Effector CD8-positive, alpha-beta T cell (primary cell): ENCODE results near the gene XRCC3.

Experiments used
- DNase-seq: peaks from one replicate; lab custom pipeline; 2025; lab: John Stamatoyannopoulos, UW

XRCC3 gene

DNA sequence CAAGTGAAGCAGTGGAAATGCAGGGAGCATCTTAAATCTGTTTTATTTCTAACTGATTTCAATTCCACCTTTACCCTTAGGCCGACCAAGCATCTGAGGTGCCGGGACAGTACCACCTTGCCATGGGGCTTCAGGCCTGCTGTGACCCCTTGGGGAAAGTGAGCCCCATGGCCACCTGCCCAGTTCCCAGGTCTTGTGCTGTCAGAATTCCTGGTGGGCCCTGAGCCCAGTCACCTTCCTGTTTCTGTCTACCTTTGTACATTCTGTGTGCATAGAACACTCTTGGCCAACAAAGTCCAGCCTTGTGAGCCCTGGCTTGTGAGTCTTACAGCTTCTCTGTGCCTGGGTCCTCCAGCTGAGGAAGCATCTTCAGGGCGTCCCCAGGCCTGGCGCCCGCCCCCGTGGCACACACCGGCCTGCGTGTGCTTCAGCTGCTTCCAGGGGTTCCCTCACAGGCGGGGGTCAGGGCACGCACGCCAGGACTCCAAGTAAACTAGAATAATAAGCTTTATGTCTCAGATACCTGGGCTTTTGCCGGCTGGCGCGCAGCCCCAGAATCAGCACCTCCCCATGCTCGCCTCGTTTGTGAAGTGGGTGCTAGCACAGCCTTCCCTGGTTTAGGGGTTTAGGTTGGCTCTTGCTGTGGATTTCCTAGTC, 10.6 kb upstream of the XRCC3 start:
- no peak for DNase-seq

DNA sequence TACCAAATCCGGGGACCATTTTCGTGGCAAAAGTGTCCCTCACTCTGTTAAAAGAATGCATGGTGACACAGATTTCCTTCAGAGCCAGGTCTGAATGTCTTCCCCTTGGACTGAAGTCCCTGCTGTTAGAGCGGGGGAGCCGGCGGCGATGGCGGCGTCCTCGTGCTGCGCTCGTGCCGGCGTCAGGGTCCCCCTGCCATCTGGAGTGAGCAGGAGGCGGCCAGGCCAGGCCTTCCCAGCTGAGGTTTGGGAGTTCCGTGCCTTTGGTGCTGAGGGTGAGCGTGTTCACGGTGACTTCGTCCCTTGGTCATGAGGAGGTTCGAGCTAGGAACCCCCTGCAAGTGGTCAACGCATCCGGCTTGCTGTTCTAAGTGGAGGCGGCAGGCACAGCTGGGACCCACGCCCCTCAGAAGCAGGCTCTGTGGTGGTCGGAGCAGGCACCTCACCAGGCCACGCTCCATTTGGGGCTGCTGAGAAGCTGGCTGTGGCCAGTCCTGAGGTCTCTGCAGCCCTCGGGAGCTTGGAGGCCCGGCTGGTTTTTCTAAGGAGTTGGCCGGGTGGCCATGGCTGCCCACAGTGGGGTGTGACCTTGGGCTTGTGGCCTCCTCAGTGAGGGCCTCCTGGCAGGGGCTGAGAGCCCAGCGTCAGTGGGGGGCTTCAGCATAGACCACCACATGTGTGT, 9.9 kb upstream of the XRCC3 start:
- DNase-seq: no peak

DNA sequence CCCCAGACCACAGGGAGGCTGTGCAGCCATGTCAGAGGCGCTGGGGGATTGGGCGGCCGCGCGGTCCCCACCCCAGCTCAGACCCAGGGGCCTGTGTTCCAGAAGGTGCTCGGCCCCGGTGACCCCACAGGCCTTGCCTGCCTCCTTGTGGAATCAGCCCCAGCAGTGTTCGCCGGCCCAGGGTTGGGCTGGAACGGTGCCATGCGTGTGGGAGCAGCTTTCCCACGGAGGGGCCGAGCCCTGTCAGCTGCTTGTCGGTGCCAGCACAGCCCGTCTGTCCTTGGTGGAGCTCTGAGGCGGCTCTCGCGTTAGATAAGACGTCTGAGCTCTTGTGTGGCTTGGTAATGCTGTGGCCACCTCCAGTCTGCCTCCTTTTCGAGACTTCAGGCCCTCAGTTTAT, 8.9 kb upstream of the XRCC3 start:
- no peak for DNase-seq

DNA sequence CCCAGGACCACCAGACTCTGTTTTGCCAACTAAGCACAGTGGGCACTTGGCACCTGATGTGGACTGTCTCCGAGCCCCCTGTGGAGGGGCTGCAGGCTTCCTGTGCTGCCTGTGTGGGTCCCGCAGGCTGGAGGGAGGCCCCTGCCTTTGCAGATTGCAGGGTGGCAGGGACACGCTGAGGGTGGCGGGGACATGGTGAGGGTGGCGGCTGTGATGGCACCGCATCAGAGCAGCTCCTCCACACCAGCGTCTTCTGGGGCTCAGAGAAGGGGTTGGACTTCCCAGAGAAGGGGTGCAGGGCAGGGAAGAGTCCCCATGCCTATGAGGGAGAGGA, 8.5 kb upstream of the XRCC3 start:
- no peak for DNase-seq

- no peak for DNase-seq
Measured at GRCh38 chr14:103721334-103722120, 6.3 kb upstream of the XRCC3 start.

GRCh38 chr14:103719751-103720150, 4.5 kb upstream of the XRCC3 start:
- no peak for DNase-seq

GRCh38 chr14:103718572-103718971, 3.3 kb upstream of the XRCC3 start:
- DNase-seq: no peak

DNA sequence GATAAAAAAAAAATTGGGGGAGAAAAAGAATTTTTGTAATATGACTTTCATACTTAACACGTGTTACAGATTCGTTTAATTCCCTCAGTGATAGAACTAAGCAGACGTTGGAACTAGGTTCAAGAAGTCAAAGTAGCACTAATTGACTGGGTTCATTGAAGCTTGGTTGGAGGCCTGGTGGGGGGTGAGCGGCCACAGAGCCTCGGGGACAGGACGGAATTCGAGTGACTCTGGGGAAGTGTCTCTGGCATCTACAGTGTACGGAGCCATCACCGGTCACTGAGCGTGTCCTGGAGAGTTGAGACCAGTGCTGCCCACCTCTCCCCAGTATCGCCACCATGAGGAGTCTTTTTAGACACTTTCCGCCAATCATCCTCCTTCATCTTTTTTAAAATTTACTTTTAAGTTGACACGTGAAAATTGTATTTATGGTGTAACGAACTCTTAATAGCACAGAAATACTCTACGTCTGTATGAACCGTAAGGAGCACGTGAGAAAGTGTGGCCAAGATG, 1.7 kb upstream of the XRCC3 start:
- DNase-seq: no peak

GRCh38 chr14:103716091-103716801, 995 bp upstream of the XRCC3 start:
- no peak for DNase-seq

DNA sequence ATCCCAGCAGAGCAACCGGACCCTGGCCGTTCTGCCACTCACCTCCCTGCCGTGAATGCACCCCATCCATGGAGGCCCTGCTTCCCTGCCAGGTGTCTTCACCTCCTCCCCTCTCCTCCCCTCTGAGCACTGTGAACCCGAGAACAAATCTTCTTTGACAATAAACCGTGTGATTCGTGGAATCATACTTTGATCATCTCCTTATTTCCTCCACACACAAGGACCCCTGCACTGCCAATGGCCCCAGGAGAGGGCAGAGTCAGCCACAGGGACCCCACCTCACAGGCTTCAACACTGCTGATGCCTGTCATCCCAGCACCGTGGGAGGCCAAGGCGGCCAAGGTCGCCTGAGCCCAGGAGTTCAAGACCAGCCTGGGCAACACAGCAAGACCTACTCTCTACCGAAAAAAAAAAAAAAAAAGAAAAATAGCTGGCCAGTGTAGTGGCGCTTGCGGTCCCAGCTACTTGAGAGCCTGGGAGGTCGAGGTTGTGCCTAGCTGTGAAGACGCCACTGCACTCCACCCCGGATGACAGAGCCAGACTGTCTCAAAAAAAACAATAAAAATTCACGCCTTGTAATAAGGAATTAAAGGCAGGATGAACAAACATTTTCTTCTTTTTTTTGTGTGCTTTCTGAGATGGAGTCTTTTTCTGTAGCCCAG, 1.1 kb downstream of the XRCC3 start:
- DNase-seq: no peak

GRCh38 chr14:103713304-103714062, 1.8 kb downstream of the XRCC3 start:
- DNase-seq: no peak

- no peak for DNase-seq
Measured at GRCh38 chr14:103712633-103713247, 2.5 kb downstream of the XRCC3 start.

GRCh38 chr14:103711516-103712431, 3.5 kb downstream of the XRCC3 start:
- no peak for DNase-seq

GRCh38 chr14:103710771-103711377, 4.4 kb downstream of the XRCC3 start:
- DNase-seq: no peak

- DNase-seq: no peak
Measured at GRCh38 chr14:103709814-103710213, 5.4 kb downstream of the XRCC3 start.

DNA sequence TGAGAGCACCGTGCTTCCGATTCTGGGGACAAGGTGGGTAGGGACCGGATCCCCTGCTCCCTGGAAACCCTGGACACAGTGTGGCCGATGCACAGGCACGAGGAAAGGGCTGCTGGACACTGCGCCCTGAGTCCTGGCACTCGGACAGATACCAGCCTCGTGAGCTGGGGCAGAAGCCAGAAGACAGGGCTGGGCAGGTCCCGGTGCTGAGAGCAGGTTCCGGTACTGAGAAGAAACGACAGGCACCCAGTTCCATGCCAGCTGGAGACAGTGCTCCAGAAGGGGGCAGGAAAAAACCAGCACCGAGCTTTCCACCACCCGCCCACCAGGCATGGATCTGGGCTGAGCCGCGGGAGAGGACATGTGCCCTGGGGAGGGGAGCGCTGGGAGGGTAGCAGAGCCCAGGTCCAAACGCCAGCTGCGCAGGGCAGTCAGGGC, 6.5 kb downstream of the XRCC3 start:
- DNase-seq: no peak

DNA sequence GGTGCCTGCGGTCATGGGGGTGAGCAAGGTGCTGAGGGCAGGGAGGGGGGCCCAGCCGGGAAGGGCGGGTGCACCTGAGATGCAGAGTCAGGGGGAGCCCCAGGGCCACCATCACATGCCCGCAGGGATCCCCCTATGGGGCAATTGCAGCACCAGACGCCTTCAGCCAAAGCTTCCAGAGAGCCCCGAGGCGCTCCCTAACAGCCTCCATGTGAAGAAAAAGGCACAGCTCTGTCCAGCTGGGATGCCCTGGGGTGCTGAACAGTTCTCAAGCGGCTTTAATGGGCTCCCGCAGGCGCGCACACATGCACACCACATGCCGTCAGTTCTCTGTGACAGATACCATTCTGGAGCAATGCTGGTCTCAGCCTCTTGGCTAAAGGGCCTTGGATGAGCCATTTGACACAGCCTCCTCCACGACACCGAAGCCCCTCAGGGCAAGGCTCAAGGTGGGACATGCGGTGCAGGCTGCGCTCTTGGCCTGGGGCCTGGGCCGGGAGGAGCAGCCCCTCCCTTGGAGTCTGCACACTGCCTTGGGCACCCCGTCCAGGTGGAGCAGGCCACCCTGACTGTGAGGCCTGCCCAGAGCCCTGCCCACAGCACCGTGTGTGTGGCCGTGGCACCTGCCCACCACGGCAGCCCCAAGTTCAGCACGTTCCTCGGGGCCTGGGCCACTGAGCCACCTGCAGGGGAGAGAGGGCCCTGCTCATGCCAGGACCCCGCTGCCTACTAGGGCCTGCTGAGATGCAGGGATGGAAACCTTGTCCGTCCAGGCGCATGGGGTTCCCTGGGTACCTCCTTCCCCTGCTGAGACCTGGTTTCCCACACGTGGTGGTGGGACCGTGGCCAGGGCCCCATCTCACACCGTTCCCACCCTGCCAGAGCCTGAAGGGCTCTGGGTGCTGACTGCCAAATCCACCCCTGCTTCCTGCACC, 7.7 kb downstream of the XRCC3 start:
- no peak for DNase-seq
